ENCODE results near the gene IRS1.

DNA sequence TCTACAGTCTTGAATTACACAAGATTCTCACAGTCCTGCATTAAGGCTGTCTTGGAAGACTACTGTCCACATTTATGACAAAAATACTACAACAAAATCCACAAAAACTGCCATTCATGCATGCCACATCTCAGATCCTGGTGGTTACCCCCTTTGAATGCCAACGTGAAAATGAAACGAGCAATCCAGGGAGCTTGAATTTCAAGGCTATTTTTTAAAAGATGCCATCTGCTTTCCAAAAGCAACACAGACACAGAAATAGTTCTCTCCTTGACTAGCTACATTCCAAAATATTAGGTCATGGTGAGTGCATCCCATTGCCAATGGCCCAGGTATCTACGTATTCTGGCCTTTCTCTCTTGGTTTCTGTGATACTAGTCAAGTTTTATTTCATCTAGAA, 36.3 kb downstream of the IRS1 start:
- TF ChIP-seq CTCF (IDR thresholded peaks at IDR 0.05) = no peak
- no peak for TF ChIP-seq POLR2AphosphoS5 (IDR thresholded peaks at IDR 0.05)
